ENCODE data around the gene KCNQ1. TPM values are rescaled to one million over a fixed set of nuclear protein-coding genes. Genes with fewer than 3 reads are reported as not detected.
"Not testable (repeated sequence)": the region's sequence is repeated elsewhere in the genome, so short reads cannot be mapped to it uniquely, and the experiment has no call there.

The KCNQ1 gene
- total RNA-seq, 1 donor from 2014 or later, result 8.5 TPM

DNA sequence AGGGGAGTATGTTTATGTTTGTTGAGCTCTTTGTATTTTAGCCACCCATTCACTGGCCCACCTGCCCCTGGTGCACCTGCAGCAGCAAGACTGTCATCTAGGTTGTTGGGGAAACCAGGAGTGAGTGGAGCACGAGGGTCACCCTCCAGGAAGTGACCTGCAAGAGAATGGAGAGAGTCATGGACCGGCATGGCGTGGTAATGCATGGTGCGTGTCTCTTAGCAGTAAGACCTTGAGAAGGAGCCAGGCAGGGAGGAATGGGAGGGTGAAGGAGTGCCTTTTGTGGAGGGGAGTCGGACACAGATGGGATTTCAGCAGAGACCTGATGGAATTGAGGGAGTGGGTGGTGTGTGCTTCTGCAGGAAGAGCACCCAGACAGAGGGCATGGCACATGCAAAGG, 37.9 kb downstream of the KCNQ1 start:
- TF ChIP-seq, protein P1, sequence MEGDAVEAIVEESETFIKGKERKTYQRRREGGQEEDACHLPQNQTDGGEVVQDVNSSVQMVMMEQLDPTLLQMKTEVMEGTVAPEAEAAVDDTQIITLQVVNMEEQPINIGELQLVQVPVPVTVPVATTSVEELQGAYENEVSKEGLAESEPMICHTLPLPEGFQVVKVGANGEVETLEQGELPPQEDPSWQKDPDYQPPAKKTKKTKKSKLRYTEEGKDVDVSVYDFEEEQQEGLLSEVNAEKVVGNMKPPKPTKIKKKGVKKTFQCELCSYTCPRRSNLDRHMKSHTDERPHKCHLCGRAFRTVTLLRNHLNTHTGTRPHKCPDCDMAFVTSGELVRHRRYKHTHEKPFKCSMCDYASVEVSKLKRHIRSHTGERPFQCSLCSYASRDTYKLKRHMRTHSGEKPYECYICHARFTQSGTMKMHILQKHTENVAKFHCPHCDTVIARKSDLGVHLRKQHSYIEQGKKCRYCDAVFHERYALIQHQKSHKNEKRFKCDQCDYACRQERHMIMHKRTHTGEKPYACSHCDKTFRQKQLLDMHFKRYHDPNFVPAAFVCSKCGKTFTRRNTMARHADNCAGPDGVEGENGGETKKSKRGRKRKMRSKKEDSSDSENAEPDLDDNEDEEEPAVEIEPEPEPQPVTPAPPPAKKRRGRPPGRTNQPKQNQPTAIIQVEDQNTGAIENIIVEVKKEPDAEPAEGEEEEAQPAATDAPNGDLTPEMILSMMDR (IDR thresholded peaks at IDR 0.05; ENCODE audit: unreplicated experiment), result no peak
- Mint-ChIP-seq H3K27me3 (ENCODE audit: low read depth) (peaks cover 49% of the 10 kb centered on the region), H3K4me1 (no peaks in the 10 kb centered on the region), H3K27ac (no peak overlapping the region), H3K36me3 (no peaks in the 10 kb centered on the region), H3K4me3 (no peak overlapping the region), H3K9me3 (peaks cover 40% of the 10 kb centered on the region)
- no peak for DNase-seq (ENCODE audit: low spot score in 2 of 2, unreplicated experiment in 2 of 2)

DNA sequence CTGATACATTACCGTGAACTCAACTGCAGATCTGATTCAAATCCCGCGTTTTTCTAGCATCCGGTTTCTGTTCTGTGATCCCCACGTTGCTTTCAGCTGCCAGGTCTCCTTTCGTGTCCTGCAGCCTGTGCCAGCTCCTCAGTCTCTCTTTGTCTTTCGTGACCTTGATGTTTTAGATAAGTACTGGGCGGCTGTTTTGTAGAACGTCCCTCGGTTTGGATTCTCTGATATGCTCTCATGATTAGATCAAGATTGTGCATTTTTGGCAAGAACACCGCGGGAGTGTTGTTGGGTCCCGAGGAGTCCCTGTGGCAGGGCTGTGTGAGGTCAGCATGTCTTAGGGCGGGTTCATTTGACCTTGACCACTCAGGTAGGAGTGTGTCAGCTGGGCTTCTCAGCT, 38.6 kb downstream of the KCNQ1 start:
- Mint-ChIP-seq H3K27ac (no peak overlapping the region), H3K36me3 (no peaks in the 10 kb centered on the region), H3K27me3 (ENCODE audit: low read depth) (peaks cover 44% of the 10 kb centered on the region), H3K9me3 (peaks cover 41% of the 10 kb centered on the region), H3K4me3 (no peak overlapping the region), H3K4me1 (no peaks in the 10 kb centered on the region)
- TF ChIP-seq, protein P1 (IDR thresholded peaks at IDR 0.05; ENCODE audit: unreplicated experiment), result no peak
- no peak for DNase-seq (ENCODE audit: low spot score in 2 of 2, unreplicated experiment in 2 of 2)

DNA sequence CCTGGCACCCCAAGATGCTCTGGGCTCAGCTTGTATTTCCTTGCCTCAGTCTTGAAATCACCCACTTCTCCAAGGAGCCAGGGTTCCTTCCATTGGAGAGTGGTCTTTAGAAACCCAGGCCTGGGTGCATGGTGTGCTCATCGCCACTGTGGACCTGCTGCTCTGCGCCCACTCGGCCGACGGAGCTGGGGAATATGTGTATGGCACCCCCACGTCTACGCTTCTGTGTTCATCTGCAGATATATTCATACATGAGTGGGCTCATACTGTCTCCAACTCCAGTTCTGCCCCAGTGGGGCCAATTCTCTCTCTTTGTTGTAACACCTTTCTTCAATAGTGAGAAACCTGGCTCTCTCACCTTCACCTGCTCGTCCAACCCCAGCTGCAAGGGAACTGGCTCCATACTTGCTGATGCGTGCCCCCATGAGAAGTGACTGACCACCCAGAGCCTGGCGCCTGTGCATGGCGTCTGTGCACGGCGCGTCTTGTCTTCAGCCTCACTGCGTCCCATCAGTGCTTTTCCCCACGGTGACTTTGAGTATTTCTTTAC, 39.8 kb downstream of the KCNQ1 start:
- TF ChIP-seq, protein P1 (IDR thresholded peaks at IDR 0.05; ENCODE audit: unreplicated experiment), result no peak
- H3K36me3 Mint-ChIP-seq, result no peaks in the 10 kb centered on the region
- H3K9me3 Mint-ChIP-seq, result peaks cover 50% of the 10 kb centered on the region
- no peak for DNase-seq (ENCODE audit: low spot score in 2 of 2, unreplicated experiment in 2 of 2)
- no peak overlapping the region for H3K4me3 Mint-ChIP-seq
- no peak overlapping the region for H3K27ac Mint-ChIP-seq
- no peaks in the 10 kb centered on the region for H3K4me1 Mint-ChIP-seq
- H3K27me3 Mint-ChIP-seq (ENCODE audit: low read depth), result peaks cover 44% of the 10 kb centered on the region

DNA sequence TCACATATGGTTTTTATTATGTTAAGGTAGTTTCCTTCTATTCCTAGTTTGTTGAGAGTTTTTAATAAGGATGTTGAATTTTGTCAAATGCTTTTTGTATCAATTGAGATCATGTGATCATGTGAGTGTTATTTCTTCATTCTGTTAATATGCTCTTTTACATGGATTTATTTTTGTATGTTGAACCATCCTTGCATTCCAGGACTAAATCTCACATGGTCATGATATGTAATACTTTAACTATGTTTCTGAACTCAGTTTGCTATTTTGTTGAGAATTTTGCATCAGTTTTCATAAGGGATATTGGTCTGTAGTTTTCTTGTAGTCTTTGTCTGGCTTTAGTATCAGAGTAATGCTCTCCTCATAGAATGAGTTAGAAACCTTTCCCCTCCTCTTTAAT, 43.2 kb downstream of the KCNQ1 start:
- DNase-seq (ENCODE audit: low spot score in 2 of 2, unreplicated experiment in 2 of 2), result no peak
- no peak overlapping the region for H3K4me3 Mint-ChIP-seq
- H3K36me3 Mint-ChIP-seq, result no peaks in the 10 kb centered on the region
- H3K4me1 Mint-ChIP-seq, result no peaks in the 10 kb centered on the region
- peaks cover 47% of the 10 kb centered on the region for H3K9me3 Mint-ChIP-seq
- peaks cover 44% of the 10 kb centered on the region for H3K27me3 Mint-ChIP-seq (ENCODE audit: low read depth)
- TF ChIP-seq, protein P1 (IDR thresholded peaks at IDR 0.05; ENCODE audit: unreplicated experiment), result no peak
- no peak overlapping the region for H3K27ac Mint-ChIP-seq

DNA sequence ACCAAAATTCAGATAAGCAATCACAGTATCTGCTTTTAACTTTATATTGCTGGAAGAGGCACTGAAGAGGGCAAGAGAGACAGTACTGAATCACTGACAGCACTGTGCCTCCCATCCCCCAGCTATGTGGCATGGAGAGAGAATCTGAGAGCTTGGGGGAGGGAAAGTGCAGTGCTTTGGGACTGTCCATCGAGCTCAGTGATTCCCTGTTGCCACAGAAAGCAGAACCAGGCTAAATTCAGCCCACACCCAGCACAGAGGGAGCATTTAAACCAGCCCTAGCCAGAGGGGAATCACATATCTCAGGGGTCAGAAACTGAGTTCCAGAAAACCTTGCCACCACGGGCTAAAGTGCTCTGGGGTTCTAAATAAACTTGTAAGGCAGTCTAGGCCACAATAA, 44.3 kb downstream of the KCNQ1 start:
- TF ChIP-seq, protein P1 (IDR thresholded peaks at IDR 0.05; ENCODE audit: unreplicated experiment), result no peak
- Mint-ChIP-seq H3K4me3 (no peak overlapping the region), H3K36me3 (no peaks in the 10 kb centered on the region), H3K27ac (no peak overlapping the region), H3K27me3 (ENCODE audit: low read depth) (peaks cover 44% of the 10 kb centered on the region), H3K4me1 (no peaks in the 10 kb centered on the region), H3K9me3 (peaks cover 57% of the 10 kb centered on the region)
- DNase-seq (ENCODE audit: low spot score in 2 of 2, unreplicated experiment in 2 of 2), result no peak

DNA sequence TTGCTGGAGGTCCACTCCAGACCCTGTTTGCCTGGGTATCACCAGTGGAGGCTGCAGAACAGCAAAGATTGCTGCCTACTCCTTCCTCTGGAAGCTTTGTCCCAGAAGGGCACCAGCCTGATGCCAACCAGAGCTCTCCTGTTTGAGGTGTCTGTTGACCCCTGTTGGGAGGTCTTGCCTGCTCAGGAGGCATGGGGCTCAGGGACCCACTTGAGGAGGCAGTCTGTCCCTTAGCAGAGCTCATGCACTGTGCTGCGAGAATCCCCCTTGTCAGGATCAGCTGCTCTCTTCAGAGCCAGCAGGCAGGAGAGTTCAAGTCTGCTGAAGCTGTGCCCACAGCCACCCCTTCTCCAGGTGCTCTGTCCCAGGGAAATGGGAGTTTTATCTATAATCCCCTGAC, 53.1 kb downstream of the KCNQ1 start:
- peaks cover 62% of the 10 kb centered on the region for H3K27me3 Mint-ChIP-seq (ENCODE audit: low read depth)
- H3K4me1 Mint-ChIP-seq; H3K27ac Mint-ChIP-seq; H3K4me3 Mint-ChIP-seq; DNase-seq (ENCODE audit: low spot score in 2 of 2, unreplicated experiment in 2 of 2); H3K36me3 Mint-ChIP-seq: not testable (repeated sequence)
- H3K9me3 Mint-ChIP-seq, result peaks cover 66% of the 10 kb centered on the region
